CD4-positive, alpha-beta T cell (primary cell): ENCODE data around the gene CASKIN2. TPM values are rescaled to one million over a fixed set of nuclear protein-coding genes. Genes with fewer than 3 reads are reported as not detected.

Experiments
- ATAC-seq: fragments of 200-7000 bp; cut with Tn5 transposase; one replicate; pipeline ENCODE4 v1.10.0; 2022; ENCODE audit warnings: mild to moderate bottlenecking; ENCODE audit not compliant: poor library complexity
- CTCF ChIA-PET: fragments of 350-600 bp; sonication (Branson Sonifier 250); formaldehyde crosslinking; loops from one replicate; lab custom pipeline; 2021; ENCODE audit warnings: antibody characterized with exemption, inconsistent platforms; lab: Charles Lee
- POLR2A ChIA-PET: fragments of 350-600 bp; sonication (Branson Sonifier 250); formaldehyde crosslinking; loops from one replicate; lab custom pipeline; 2021; ENCODE audit warnings: antibody characterized with exemption, inconsistent platforms; lab: Charles Lee
- DNase-seq, 14 experiments: peaks; one replicate each; pipeline ENCODE4 v3.0.0-alpha.2; 2013 to 2020; ENCODE audit warnings: mixed read lengths in 2 of 14
- H3K27ac ChIP-seq, 2 donors: one replicate each; pipeline versions ENCODE4 v1.5.1 to v1.7.0; 2013; ENCODE audit warnings: low read length in 2 of 2, low read depth in 1 of 2, mild to moderate bottlenecking in 1 of 2
- H3K27me3 ChIP-seq, 2 experiments: 1 replicate in 1 of 2; 2 replicates in 1 of 2; pipeline versions ENCODE4 v1.6.1 to v1.7.0; 2013; ENCODE audit warnings: low read length in 2 of 2, control low read depth in 1 of 2, mild to moderate bottlenecking in 1 of 2, moderate library complexity in 1 of 2; ENCODE audit not compliant: insufficient read depth in 2 of 2, control insufficient read depth in 1 of 2
- H3K36me3 ChIP-seq: one replicate; pipeline ENCODE4 v1.6.1; 2013; ENCODE audit warnings: low read length, control low read depth; ENCODE audit not compliant: insufficient read depth
- H3K4me1 ChIP-seq: one replicate; pipeline ENCODE4 v1.6.1; 2013; ENCODE audit warnings: low read length, control low read depth; ENCODE audit not compliant: insufficient read depth
- H3K4me3 ChIP-seq: one replicate; pipeline ENCODE4 v1.5.1; 2013; ENCODE audit warnings: mild to moderate bottlenecking, low read length, moderate library complexity
- H3K9me3 ChIP-seq, 2 experiments: 1 replicate in 1 of 2; 2 replicates in 1 of 2; pipeline versions ENCODE4 v1.6.1 to v1.7.0; 2013; ENCODE audit warnings: low read length in 2 of 2, mild to moderate bottlenecking in 2 of 2, control low read depth in 1 of 2, moderate library complexity in 1 of 2; ENCODE audit not compliant: control insufficient read depth in 1 of 2, insufficient read depth in 1 of 2
- H3K27ac Mint-ChIP-seq: one replicate; pipeline ENCODE4 v1.8.0; 2020; ENCODE audit warnings: mixed read lengths
- H3K27me3 Mint-ChIP-seq: one replicate; pipeline ENCODE4 v1.8.0; 2021; ENCODE audit warnings: mixed read lengths
- H3K36me3 Mint-ChIP-seq: one replicate; pipeline ENCODE4 v1.8.0; 2021; ENCODE audit warnings: low read depth, mixed read lengths
- H3K4me1 Mint-ChIP-seq: one replicate; pipeline ENCODE4 v1.8.0; 2021; ENCODE audit warnings: low read depth, mixed read lengths
- H3K4me3 Mint-ChIP-seq: one replicate; pipeline ENCODE4 v1.8.0; 2020; ENCODE audit warnings: mild to moderate bottlenecking, mixed read lengths
- H3K9me3 Mint-ChIP-seq: one replicate; pipeline ENCODE4 v1.8.0; 2020; ENCODE audit warnings: mixed read lengths
- intact Hi-C, 2 experiments: fragments of 100-400 bp; cut with DNase I in 1 of 2; cut with micrococcal nuclease in 1 of 2; formaldehyde crosslinking; loops; one replicate each; pipeline versions ENCODE4 v1.15.1 to v1.9.0; 2023 to 2025; cut with DNase I, micrococcal nuclease
- total RNA-seq, 174 experiments: library from RNA in 2 of 174; stranded (reverse) in 2 of 174; gene quantifications; one replicate each; pipeline ENCODE4 v1.2.3 and lab custom pipeline; 2021 to 2026
- TF ChIP-seq, protein P1 (sequence below): fragments of 200-600 bp; IDR thresholded peaks from one replicate; pipeline ENCODE4 v1.8.0; 2022; ENCODE audit warnings: antibody characterized with exemption, mild to moderate bottlenecking

The CASKIN2 gene
- total RNA-seq, 2 experiments from 2014 or later: 0.17 to 0.25 TPM

DNA sequence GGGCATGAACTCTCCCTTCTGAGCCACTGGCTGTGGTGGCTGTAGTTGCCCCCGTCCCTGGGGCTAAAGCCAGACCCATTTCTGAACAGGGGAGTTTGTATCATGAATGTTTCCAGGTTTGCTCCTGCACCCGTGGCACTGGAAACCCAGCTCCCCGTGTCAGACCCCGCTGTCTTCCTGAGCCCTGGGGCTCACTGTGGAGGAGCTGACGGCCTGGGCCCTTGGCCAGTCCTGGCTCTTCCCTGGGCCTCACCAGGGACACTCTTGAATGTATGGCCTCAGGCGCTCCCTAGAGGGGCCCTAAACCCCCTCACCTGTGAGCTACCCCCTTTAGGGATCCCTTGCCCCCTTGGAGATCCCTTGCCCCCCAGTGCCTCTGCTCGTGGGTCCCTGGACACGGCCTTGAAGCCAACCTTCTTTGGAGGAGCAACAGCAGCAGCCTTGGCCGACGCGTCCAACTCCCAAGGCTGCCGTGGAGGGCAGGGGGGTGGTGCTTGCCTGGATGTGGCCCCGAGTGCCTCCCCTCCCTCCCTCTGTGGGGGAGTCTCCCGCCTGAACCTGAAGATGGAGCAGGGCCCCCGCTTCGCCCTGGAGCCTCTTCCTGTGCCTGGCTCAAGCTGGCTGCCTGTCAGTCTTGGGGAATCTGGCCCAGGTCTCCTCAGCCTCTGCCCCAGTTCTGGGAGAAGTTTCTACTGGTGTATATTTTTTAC is 15.9 kb downstream of the CASKIN2 start:
- peaks cover 36% of the 10 kb centered on the region for H3K36me3 ChIP-seq
- no peak overlapping the region for H3K4me3 Mint-ChIP-seq
- CTCF ChIA-PET: no interaction called here
- intact Hi-C loops: no loop called here
- DNase-seq (no peak), ATAC-seq (no peak)
- H3K9me3 ChIP-seq: no peaks in the 10 kb centered on the region
- H3K4me1 ChIP-seq: peaks cover 9% of the 10 kb centered on the region
- no peaks in the 10 kb centered on the region for H3K27me3 ChIP-seq
- no peaks in the 10 kb centered on the region for H3K27me3 Mint-ChIP-seq
- H3K27ac ChIP-seq: no peak overlapping the region
- H3K4me1 Mint-ChIP-seq: peaks cover 9% of the 10 kb centered on the region
- H3K9me3 Mint-ChIP-seq: no peaks in the 10 kb centered on the region
- no peak overlapping the region for H3K4me3 ChIP-seq
- H3K27ac Mint-ChIP-seq: no peak overlapping the region
- peaks cover 40% of the 10 kb centered on the region for H3K36me3 Mint-ChIP-seq
- POLR2A ChIA-PET: interaction anchor here (0.7 kb wide), 2 partner anchors 12 to 43 kb away, joined by 3 read pairs; partner anchors contain the start of gene TMEM94
- TF ChIP-seq, protein P1, sequence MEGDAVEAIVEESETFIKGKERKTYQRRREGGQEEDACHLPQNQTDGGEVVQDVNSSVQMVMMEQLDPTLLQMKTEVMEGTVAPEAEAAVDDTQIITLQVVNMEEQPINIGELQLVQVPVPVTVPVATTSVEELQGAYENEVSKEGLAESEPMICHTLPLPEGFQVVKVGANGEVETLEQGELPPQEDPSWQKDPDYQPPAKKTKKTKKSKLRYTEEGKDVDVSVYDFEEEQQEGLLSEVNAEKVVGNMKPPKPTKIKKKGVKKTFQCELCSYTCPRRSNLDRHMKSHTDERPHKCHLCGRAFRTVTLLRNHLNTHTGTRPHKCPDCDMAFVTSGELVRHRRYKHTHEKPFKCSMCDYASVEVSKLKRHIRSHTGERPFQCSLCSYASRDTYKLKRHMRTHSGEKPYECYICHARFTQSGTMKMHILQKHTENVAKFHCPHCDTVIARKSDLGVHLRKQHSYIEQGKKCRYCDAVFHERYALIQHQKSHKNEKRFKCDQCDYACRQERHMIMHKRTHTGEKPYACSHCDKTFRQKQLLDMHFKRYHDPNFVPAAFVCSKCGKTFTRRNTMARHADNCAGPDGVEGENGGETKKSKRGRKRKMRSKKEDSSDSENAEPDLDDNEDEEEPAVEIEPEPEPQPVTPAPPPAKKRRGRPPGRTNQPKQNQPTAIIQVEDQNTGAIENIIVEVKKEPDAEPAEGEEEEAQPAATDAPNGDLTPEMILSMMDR: no peak

DNA sequence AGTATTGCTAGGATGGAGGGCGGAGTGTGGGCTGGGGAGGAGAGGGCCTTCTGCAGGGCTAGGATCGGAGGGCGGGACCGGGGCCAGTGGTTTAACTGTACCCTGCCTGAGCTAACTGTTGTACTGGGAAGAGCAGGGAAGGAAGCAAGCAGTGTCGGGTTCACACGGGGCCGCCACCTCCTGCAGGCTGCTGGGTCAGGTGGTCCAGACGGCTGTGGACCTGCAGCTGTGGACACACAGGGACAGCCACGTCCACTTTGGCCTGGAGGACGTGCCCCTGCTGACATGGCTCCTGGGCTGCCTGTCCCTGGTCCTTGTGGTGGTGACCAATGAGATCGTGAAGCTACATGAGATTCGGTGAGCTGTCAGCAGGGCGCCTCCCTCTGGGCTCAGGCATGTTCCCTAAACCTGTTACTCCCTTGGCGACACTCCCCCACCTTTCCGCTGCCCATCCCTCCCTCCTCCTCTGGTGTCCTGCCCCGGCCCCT is 16.6 kb downstream of the CASKIN2 start:
- no peaks in the 10 kb centered on the region for H3K27me3 Mint-ChIP-seq
- CTCF ChIA-PET: no interaction called here
- DNase-seq: no peak
- no peaks in the 10 kb centered on the region for H3K9me3 Mint-ChIP-seq
- intact Hi-C loops: no loop called here
- Histone ChIP-seq H3K27ac (no peak overlapping the region), H3K4me3 (no peak overlapping the region), H3K27me3 (no peaks in the 10 kb centered on the region), H3K9me3 (no peaks in the 10 kb centered on the region), H3K4me1 (peaks cover 9% of the 10 kb centered on the region), H3K36me3 (peaks cover 43% of the 10 kb centered on the region)
- TF ChIP-seq, protein P1: no peak
- H3K36me3 Mint-ChIP-seq: peaks cover 42% of the 10 kb centered on the region
- peaks cover 9% of the 10 kb centered on the region for H3K4me1 Mint-ChIP-seq
- H3K4me3 Mint-ChIP-seq: no peak overlapping the region
- no peak overlapping the region for H3K27ac Mint-ChIP-seq
- POLR2A ChIA-PET: interaction anchor here (0.7 kb wide), 2 partner anchors 11 to 43 kb away, joined by 3 read pairs; partner anchors contain the start of gene TMEM94
- no peak for ATAC-seq

DNA sequence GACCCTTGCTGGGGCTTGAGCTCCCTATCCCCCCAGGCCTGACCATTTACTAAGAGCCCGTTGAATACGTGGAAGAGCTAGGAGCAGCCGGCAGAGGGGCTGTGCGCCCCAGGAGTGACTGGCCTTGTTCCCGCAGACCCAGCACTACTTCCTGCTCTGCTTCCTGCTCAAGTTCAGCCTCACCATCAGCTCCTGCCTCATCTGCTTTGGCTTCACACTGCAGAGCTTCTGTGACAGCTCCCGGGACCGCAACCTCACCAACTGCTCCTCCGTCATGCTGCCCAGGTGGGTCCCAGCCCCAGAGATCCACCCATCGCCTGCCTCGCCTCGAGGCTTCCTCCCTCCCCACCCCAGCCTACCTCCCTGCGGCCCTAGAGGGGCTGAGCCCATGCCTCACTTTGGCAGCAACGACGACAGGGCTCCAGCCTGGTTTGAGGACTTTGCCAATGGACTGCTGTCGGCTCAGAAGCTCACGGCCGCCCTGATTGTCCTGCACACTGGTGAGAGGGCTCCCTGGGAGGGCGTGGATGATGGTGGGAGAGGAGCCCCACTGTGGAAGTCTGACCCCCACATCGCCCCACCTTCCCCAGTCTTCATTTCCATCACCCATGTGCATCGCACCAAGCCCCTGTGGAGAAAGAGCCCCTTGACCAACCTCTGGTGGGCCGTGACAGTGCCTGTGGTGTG is 17.2 kb downstream of the CASKIN2 start:
- Mint-ChIP-seq H3K9me3 (no peaks in the 10 kb centered on the region), H3K27me3 (no peaks in the 10 kb centered on the region), H3K4me3 (no peak overlapping the region), H3K36me3 (peaks cover 42% of the 10 kb centered on the region), H3K27ac (peak overlapping the region; percentile 33), H3K4me1 (peaks cover 9% of the 10 kb centered on the region)
- DNase-seq (peak in 1 of 14 experiments; percentile 5), ATAC-seq (peak; percentile 37)
- peaks cover 49% of the 10 kb centered on the region for H3K36me3 ChIP-seq
- no peaks in the 10 kb centered on the region for H3K9me3 ChIP-seq
- H3K4me3 ChIP-seq: no peak overlapping the region
- ChIA-PET CTCF (no interaction called here), POLR2A (no interaction called here)
- no peak overlapping the region for H3K27ac ChIP-seq
- intact Hi-C loops: no loop called here
- H3K4me1 ChIP-seq: peaks cover 9% of the 10 kb centered on the region
- H3K27me3 ChIP-seq: no peaks in the 10 kb centered on the region
- TF ChIP-seq, protein P1: no peak
